Keratinocyte (primary cell): Measurements from ENCODE around the gene CTH. TPM values are rescaled to one million over a fixed set of nuclear protein-coding genes. Genes with fewer than 3 reads are reported as not detected.
"Not testable (repeated sequence)": the region's sequence is repeated elsewhere in the genome, so short reads cannot be mapped to it uniquely, and the experiment has no call there.

Source experiments
- DNase-seq: peaks from one replicate; pipeline ENCODE4 v3.0.0-alpha.2; 2011; ENCODE audit warnings: low read depth, missing footprints, low spot score
- FAIRE-seq: peaks from 2 replicates; lab custom pipeline; 2011; peaks lifted over from hg19 to GRCh38; lab: Jason Lieb, UNC
- H2AFZ ChIP-seq: 2 replicates; pipeline ENCODE4 v1.6.0; 2012; ENCODE audit warnings: low read length, control low read depth, inconsistent platforms; ENCODE audit not compliant: control insufficient read depth
- H3K27ac ChIP-seq: 2 replicates; pipeline ENCODE4 v1.5.1; 2011; ENCODE audit warnings: low read length; ENCODE audit not compliant: control insufficient read depth, insufficient read depth
- H3K27me3 ChIP-seq: 3 replicates; pipeline ENCODE4 v1.6.0; 2011; ENCODE audit warnings: low read length; ENCODE audit not compliant: control insufficient read depth, insufficient read depth; ENCODE audit errors: extremely low read depth
- H3K36me3 ChIP-seq, 2 experiments: 2 replicates in 1 of 2; 3 replicates in 1 of 2; pipeline ENCODE4 v1.5.1; 2011; ENCODE audit warnings: low read length in 2 of 2, mild to moderate bottlenecking in 1 of 2; ENCODE audit not compliant: control insufficient read depth in 2 of 2, insufficient read depth in 2 of 2; ENCODE audit errors: extremely low read depth in 1 of 2
- H3K4me1 ChIP-seq: 3 replicates; pipeline ENCODE4 v1.5.1; 2011; ENCODE audit warnings: low read length; ENCODE audit not compliant: control insufficient read depth, insufficient read depth; ENCODE audit errors: extremely low read depth
- H3K4me2 ChIP-seq: 3 replicates; pipeline ENCODE4 v1.6.0; 2011; ENCODE audit warnings: low read depth, low read length; ENCODE audit not compliant: control insufficient read depth, insufficient read depth; ENCODE audit errors: extremely low read depth
- H3K4me3 ChIP-seq, 3 experiments: fragments of 200-600 bp in 1 of 3; sonication (generic) in 1 of 3; 2 replicates in 2 of 3; 3 replicates in 1 of 3; pipeline ENCODE4 v1.5.1; 2011 to 2016; ENCODE audit warnings: low read length in 3 of 3, mild to moderate bottlenecking in 3 of 3, control low read depth in 2 of 3, inconsistent platforms in 1 of 3, low read depth in 1 of 3, mixed read lengths in 1 of 3, mixed run types in 1 of 3, moderate library complexity in 1 of 3; ENCODE audit not compliant: control insufficient read depth in 2 of 3, insufficient read depth in 2 of 3; ENCODE audit errors: extremely low read depth in 1 of 3
- H3K79me2 ChIP-seq: 2 replicates; pipeline ENCODE4 v1.6.0; 2012; ENCODE audit warnings: low read length; ENCODE audit not compliant: control insufficient read depth, insufficient read depth
- H3K9ac ChIP-seq: 3 replicates; pipeline ENCODE4 v1.6.0; 2011; ENCODE audit warnings: low read length; ENCODE audit not compliant: control insufficient read depth, insufficient read depth; ENCODE audit errors: extremely low read depth
- H3K9me1 ChIP-seq: 3 replicates; pipeline ENCODE4 v1.6.0; 2011; ENCODE audit warnings: low read length; ENCODE audit not compliant: control insufficient read depth, insufficient read depth; ENCODE audit errors: extremely low read depth
- H3K9me3 ChIP-seq: 2 replicates; pipeline ENCODE4 v1.5.1; 2012; ENCODE audit warnings: low read depth, low read length; ENCODE audit not compliant: control insufficient read depth
- H4K20me1 ChIP-seq: 3 replicates; pipeline ENCODE4 v1.6.0; 2011; ENCODE audit warnings: low read length; ENCODE audit not compliant: control insufficient read depth, insufficient read depth; ENCODE audit errors: extremely low read depth
- CTCF ChIP-seq, 3 experiments: IDR thresholded peaks in 1 of 3; conservative IDR thresholded peaks in 1 of 3; optimal IDR thresholded peaks in 1 of 3; 2 replicates in 2 of 3; 3 replicates in 1 of 3; pipeline versions ENCODE3 to v1.5.1; 2011; ENCODE audit warnings: low read length in 3 of 3, mild to moderate bottlenecking in 3 of 3, moderate library complexity in 2 of 3, control low read depth in 1 of 3, inconsistent platforms in 1 of 3; ENCODE audit not compliant: insufficient read depth in 2 of 3; ENCODE audit errors: extremely low read depth in 1 of 3
- EZH2 ChIP-seq: IDR thresholded peaks from one replicate; pipeline ENCODE4 v1.6.1; 2012; ENCODE audit warnings: inconsistent platforms, mild to moderate bottlenecking, low read length, moderate library complexity
- dilution Hi-C: fragments of 300-500 bp; cut with MboI; formaldehyde crosslinking; loops from one replicate; pipeline ENCODE4 v1.7.0; 2020; ENCODE audit warnings: low sequenced_read_pairs; ENCODE audit not compliant: extremely low pct_ligation_motif_present
- polyA plus RNA-seq, 5 experiments: library from polyadenylated mRNA; depleted of rRNA in 3 of 5; stranded (reverse) in 3 of 5; stranded (forward) in 1 of 5; unstranded in 1 of 5; fragments of >200 nt; gene quantifications; 1 replicate in 1 of 5; 2 replicates in 3 of 5; 3 replicates in 1 of 5; pipeline versions ENCODE4 v1.2.1 to v1.2.3, GENCODE V29; 2011 to 2012; ENCODE audit warnings: missing spikeins in 2 of 5, low read depth in 1 of 5, low replicate concordance in 1 of 5

Gene CTH
- polyA plus RNA-seq, 1 donor (not counting 4 experiments of a cell fraction or from before 2014, with no cell fraction given): 5.0 TPM

- no peaks in the 10 kb centered on the region for H3K4me1 ChIP-seq
- H3K27me3 ChIP-seq: no peaks in the 10 kb centered on the region
- no peak overlapping the region for H3K27ac ChIP-seq
- no peak overlapping the region for H2AFZ ChIP-seq
- dilution Hi-C loops: no loop called here
- no peak overlapping the region for H3K9ac ChIP-seq
- no peaks in the 10 kb centered on the region for H3K79me2 ChIP-seq
- DNase-seq (no peak), FAIRE-seq (no peak)
- H3K9me1 ChIP-seq: no peaks in the 10 kb centered on the region
- H3K4me2 ChIP-seq: no peak overlapping the region
- H3K9me3 ChIP-seq: no peaks in the 10 kb centered on the region
- TF ChIP-seq EZH2 (no peak), CTCF (optimal IDR thresholded peaks at IDR 0.05 in 1 of 3, IDR thresholded peaks at IDR 0.05 in 1 of 3, conservative IDR thresholded peaks at IDR 0.05 in 1 of 3; ENCODE audit: extremely low read depth in 1 of 3, insufficient read depth in 2 of 3, low read length in 3 of 3) (no peak)
- no peaks in the 10 kb centered on the region for H4K20me1 ChIP-seq
- no peak overlapping the region for H3K4me3 ChIP-seq
- H3K36me3 ChIP-seq: peaks cover 0 to 1% of the 10 kb centered on the region in 2 experiments
These were observed 32.7 kb downstream of the CTH start for GRCh38 chr1:70443739-70444138.

GRCh38 chr1:70449049-70449448 lies 38.0 kb downstream of the CTH start:
- no peak overlapping the region for H2AFZ ChIP-seq

GRCh38 chr1:70452164-70452939 lies 41.3 kb downstream of the CTH start:
- DNase-seq, H3K9me1 ChIP-seq, dilution Hi-C loops, H2AFZ ChIP-seq, H3K27ac ChIP-seq, H3K9me3 ChIP-seq, H3K27me3 ChIP-seq, H3K4me3 ChIP-seq, H3K79me2 ChIP-seq, H3K4me1 ChIP-seq, H3K4me2 ChIP-seq, H3K9ac ChIP-seq, FAIRE-seq, H3K36me3 ChIP-seq, H4K20me1 ChIP-seq: not testable (repeated sequence)

More at GRCh38 chr1:70449049-70449448, 38.0 kb downstream of the CTH start:
- no peak overlapping the region for H3K27ac ChIP-seq
- no peak overlapping the region for H3K9ac ChIP-seq
- no peaks in the 10 kb centered on the region for H3K36me3 ChIP-seq
- H3K4me1 ChIP-seq: no peaks in the 10 kb centered on the region
- H3K79me2 ChIP-seq: no peaks in the 10 kb centered on the region
- TF ChIP-seq EZH2 (no peak), CTCF (optimal IDR thresholded peaks at IDR 0.05 in 1 of 3, IDR thresholded peaks at IDR 0.05 in 1 of 3, conservative IDR thresholded peaks at IDR 0.05 in 1 of 3; ENCODE audit: extremely low read depth in 1 of 3, insufficient read depth in 2 of 3, low read length in 3 of 3) (no peak)
- H3K27me3 ChIP-seq: no peaks in the 10 kb centered on the region
- dilution Hi-C loops: no loop called here
- no peak overlapping the region for H3K4me3 ChIP-seq
- FAIRE-seq (peak; percentile 17), DNase-seq (no peak)
- no peak overlapping the region for H3K4me2 ChIP-seq
- no peaks in the 10 kb centered on the region for H4K20me1 ChIP-seq
- H3K9me1 ChIP-seq: no peaks in the 10 kb centered on the region
- H3K9me3 ChIP-seq: no peaks in the 10 kb centered on the region
